Mucosa of stomach (tissue), 1 donor: Measurements from ENCODE around the gene CCDC107.

Source experiments
- H3K27me3 ChIP-seq: one replicate; pipeline ENCODE4 v1.7.0; 2013; ENCODE audit warnings: mild to moderate bottlenecking, low read length; ENCODE audit not compliant: control insufficient read depth, insufficient read depth
- H3K36me3 ChIP-seq: one replicate; pipeline ENCODE4 v1.7.0; 2013; ENCODE audit warnings: low read length; ENCODE audit not compliant: control insufficient read depth, insufficient read depth
- H3K4me1 ChIP-seq: one replicate; pipeline ENCODE4 v1.7.0; 2013; ENCODE audit warnings: mild to moderate bottlenecking, low read length; ENCODE audit not compliant: control insufficient read depth, insufficient read depth
- H3K4me3 ChIP-seq: one replicate; pipeline ENCODE4 v1.7.0; 2013; ENCODE audit warnings: low read length
- H3K9ac ChIP-seq: one replicate; pipeline ENCODE4 v1.7.0; 2013; ENCODE audit warnings: mild to moderate bottlenecking, low read length, moderate library complexity
- H3K9me3 ChIP-seq: one replicate; pipeline ENCODE4 v1.7.0; 2013; ENCODE audit warnings: mild to moderate bottlenecking, low read length, moderate library complexity; ENCODE audit not compliant: control insufficient read depth
- donor health status: Pancreatic carcinoma.

Gene CCDC107

DNA sequence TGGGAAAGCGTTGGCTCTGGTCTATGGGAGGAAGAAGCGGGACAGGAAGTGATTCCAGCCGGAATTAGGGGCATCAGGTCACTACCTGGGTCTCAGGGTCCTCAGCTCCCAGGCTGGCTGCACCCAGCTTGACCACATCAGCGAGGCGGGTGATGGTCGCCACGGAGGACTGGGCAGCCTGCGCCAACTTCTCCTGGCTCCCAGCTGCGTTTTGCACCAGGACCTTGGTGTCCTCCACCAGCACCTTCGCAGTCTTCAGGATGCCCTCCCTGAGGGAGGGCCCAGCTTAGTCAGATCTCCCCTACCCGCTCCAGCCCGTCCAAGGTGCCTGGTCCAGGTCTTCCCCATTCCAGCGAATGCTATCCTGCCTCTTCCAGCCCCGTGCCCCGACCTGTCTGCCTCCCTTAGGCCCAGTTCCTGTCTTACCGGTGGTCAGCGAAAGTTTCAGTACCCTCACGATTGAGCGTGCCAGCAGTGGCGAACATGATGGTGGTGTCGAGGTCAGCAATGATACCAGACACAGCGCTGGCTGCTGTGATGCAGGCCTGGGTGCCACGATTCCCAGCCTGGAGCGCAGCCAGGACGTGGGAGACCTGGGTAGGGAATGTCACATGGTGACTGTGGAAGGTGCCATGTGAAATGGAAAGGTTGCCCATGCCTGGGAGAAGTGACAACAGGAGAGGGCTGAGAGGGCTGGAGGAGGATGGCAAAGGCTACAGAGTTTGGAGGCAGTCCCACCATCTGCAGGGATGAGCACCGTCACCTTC, 46.0 kb downstream of the CCDC107 start:
- Histone ChIP-seq H3K4me1 (no peaks in the 10 kb centered on the region), H3K9me3 (no peaks in the 10 kb centered on the region), H3K36me3 (peaks cover 64% of the 10 kb centered on the region), H3K4me3 (no peak overlapping the region), H3K9ac (no peak overlapping the region), H3K27me3 (no peaks in the 10 kb centered on the region)

DNA sequence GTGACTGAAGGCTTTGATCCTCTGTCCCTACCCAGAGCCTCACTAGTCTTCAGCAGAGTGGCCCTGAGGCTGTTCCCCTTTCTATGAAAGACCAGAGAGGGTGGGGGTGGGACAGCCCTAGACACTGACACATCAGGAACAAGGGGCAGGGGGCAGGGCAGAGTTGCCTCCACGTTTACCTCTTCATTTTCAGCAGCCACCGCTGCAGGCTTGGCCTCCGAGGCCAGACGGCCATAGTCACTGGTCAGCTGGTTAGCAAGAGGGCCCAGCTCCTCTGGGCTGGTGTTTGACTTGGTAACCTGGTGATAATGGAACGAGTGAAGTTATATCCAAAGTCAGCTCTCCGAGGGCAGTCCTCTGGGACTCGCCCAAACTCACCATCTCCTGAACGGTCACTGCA, 47.3 kb downstream of the CCDC107 start:
- H3K36me3 ChIP-seq = peaks cover 52% of the 10 kb centered on the region
- no peak overlapping the region for H3K9ac ChIP-seq
- H3K4me3 ChIP-seq = no peak overlapping the region
- H3K27me3 ChIP-seq = no peaks in the 10 kb centered on the region
- H3K4me1 ChIP-seq = no peaks in the 10 kb centered on the region
- H3K9me3 ChIP-seq = no peaks in the 10 kb centered on the region

DNA sequence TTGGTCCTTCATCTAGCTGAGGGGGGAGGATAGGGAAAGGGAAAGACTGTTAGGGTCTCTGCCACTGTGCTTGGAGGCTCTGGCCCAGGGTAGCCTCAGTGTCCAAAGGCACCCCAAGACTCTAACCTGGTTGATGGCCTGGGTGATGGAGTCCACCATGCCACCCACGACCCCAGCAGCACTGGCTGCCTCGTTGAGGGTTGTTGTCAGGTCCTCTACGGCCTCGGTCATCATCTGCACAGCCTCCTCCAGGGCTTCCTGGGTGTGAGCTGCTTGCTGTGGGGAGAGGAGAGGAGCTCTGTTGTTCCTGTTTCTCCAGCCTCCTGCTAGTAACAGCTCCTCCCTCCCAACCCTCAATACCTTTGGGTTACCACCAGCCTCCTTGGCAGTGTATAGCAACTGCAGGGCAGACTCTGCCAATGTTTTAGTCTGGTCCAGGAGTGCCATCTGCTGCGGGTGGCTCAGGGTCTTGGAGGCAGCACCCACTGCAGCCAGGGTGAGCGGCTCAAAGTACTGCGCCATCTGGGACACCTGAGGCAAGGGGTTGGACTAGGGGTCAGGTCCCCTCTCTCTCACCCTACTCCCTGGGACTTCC, 47.8 kb downstream of the CCDC107 start:
- Histone ChIP-seq H3K4me3 (no peak overlapping the region), H3K4me1 (no peaks in the 10 kb centered on the region), H3K9me3 (no peaks in the 10 kb centered on the region), H3K9ac (no peak overlapping the region), H3K27me3 (no peaks in the 10 kb centered on the region), H3K36me3 (peaks cover 48% of the 10 kb centered on the region)

DNA sequence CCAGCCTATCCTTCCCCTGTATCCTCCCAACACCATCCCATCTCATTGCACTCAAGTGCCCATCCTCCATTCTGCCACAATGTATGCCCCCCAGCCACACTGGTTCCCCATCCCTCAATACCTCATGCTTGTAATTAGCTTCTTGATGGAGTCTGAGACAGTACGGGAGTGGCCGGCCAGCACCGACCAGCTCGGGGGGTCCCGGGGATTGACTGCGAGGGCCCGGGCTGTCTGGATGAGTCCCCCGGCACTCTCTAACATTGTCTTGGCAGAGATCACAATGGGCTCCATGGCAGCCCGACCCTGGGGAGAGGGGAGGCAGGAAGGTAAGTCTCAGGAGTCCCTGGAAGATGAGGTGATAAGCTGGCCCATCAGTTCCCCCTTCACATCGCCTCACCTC, 48.9 kb downstream of the CCDC107 start:
- Histone ChIP-seq H3K27me3 (no peaks in the 10 kb centered on the region), H3K36me3 (peaks cover 53% of the 10 kb centered on the region), H3K9me3 (no peaks in the 10 kb centered on the region), H3K4me1 (no peaks in the 10 kb centered on the region), H3K9ac (no peak overlapping the region), H3K4me3 (no peak overlapping the region)

DNA sequence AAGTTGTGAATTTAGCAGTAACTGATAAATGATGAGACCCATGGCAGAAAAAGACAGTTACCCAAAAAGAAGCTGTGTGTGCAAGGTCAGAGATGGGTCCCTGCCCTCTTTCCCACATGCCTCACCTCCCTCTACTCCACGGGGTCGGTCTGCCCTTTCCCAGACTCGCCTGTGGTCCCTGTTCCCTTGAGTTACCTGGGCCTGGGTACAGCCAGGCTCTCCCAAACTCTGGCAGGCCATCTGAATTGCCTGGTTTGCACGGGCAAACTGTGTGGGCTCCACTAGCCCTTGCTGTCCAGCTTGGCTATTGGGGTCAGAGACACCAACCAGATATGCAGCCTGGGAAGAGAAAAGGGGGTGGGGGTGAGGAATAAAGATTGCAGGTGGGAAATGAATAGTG, 50.1 kb downstream of the CCDC107 start:
- no peaks in the 10 kb centered on the region for H3K27me3 ChIP-seq
- peaks cover 58% of the 10 kb centered on the region for H3K36me3 ChIP-seq
- no peaks in the 10 kb centered on the region for H3K9me3 ChIP-seq
- no peaks in the 10 kb centered on the region for H3K4me1 ChIP-seq
- H3K9ac ChIP-seq = no peak overlapping the region
- no peak overlapping the region for H3K4me3 ChIP-seq

DNA sequence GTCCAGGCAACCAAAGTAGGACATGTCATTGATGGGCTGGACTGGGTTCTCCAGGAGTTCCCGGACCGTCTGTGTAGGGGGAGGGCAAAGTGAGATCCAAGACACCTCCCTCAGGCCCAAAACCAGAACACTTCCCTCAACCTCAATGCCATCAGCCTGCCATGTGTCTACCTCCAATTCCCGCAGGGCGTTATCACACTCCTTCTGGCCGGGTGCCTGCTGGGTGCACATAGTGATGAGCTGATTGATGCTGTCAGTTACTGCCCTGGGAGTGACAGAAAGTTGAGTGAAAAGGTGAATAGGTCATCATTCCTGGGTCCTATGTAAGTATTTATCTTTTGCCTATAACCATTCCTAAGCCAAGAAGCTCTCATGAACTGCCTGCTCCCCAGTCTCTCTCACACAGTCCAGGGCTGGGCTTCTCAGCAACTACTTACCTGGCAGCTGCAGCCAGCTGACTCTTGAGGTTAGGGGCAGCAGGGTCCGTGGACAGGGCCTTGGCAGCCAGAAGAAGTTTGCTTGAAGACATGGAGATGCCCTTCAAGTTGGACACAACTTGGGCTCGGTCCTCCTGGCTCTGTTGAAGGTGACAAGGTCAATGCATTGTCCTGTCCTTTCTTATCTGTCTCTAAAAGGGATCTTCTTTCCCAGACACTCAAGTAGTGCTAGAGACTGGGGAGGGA, 52.9 kb downstream of the CCDC107 start:
- H3K9ac ChIP-seq = no peak overlapping the region
- H3K4me1 ChIP-seq = no peaks in the 10 kb centered on the region
- H3K4me3 ChIP-seq = no peak overlapping the region
- H3K36me3 ChIP-seq = peaks cover 52% of the 10 kb centered on the region
- H3K9me3 ChIP-seq = no peaks in the 10 kb centered on the region
- H3K27me3 ChIP-seq = no peaks in the 10 kb centered on the region
